HG03575 (cell line): ENCODE data around the gene FLII.
"Not testable (repeated sequence)": the region's sequence is repeated elsewhere in the genome, so short reads cannot be mapped to it uniquely, and the experiment has no call there.

Experiments used
- ATAC-seq: cut with Tn5 transposase; IDR thresholded peaks from one replicate; pipeline ENCODE4 v1.9.1; 2021; ENCODE audit not compliant: unreplicated experiment, insufficient number of reproducible peaks, low FRiP score; ENCODE audit errors: extremely low read depth

FLII gene

DNA sequence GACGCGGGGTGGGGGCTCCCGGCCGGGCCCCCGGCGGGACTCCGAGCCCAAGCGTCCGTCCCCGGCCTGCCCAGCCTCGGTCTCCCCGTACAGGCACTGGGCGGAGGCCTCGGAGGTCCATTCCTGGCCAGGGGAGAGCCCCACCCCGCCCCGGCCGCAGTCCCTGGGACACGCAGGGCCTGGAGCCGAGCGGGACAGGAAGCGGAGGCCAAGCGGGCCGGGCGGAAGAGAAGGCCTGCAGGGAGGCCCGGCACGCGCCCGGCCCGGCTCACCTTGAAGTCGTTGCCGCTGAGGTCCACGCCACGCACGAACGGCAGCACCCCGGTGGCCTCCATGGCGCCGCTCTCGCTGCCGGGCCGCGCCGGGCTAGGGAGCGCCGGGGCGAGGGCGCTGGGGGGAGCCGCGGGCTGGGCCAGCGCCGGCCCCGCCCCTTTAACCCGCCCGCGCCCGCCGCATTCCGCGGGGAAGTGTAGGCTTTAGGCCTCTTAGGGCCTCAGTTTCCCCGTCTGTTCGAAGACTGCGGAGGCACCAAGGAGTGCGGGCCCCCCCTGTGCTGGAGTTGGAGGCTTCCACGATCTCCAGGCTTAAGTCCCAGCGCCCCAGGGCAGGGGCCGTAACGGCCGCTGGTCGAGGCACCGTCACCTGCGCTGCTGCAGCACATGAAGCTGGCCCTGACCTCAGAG lies at the start of gene FLII:
TSS of gene FLII (minus strand) at position 383 of the 683 bp plus-strand sequence. CDS start at position 335, 48 bp downstream.
- no peak for ATAC-seq

DNA sequence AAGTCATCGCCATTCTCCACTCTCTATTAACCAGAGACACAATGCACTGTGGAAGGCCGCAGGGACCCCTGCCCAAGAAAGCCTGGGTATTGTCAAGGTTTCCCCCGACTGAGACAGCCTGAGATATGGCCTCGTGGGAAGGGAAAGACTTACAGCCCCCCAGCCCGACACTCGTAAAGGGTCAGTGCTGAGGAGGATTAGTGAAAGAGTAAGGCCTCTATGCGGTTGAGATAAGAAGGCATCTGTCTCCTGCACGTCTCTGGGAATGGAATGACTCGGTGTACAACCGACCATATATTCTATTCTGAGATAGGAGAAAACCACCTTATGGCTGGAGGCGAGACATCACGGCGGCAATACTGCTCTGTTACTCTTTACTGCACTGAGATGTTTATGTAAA lies 44.7 kb upstream of the FLII start:
- not testable (repeated sequence) for ATAC-seq

GRCh38 chr17:18300725-18301480 lies 42.4 kb upstream of the FLII start:
- no peak for ATAC-seq

DNA sequence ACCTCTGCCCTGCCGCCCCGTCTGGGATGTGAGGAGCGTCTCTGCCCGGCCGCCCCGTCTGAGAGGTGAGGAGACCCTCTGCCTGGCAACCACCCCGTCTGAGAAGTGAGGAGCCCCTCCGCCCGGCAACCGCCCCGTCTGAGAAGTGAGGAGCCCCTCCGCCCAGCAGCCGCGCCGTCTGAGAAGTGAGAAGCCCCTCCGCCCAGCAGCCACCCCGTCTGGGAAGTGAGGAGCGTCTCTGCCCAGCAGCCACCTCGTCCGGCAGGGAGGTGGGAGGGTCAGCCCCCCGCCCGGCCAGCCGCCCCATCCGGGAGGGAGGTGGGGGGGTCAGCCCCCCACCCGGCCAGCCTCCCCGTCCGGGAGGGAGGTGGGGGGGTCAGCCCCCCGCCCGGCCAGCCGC lies 39.5 kb upstream of the FLII start:
- ATAC-seq, result not testable (repeated sequence)

GRCh38 chr17:18291718-18292540 lies 33.4 kb upstream of the FLII start:
- ATAC-seq, result no peak

- no peak for ATAC-seq
Measured at GRCh38 chr17:18285296-18285695, 26.8 kb upstream of the FLII start.

- ATAC-seq, result no peak
Measured at GRCh38 chr17:18281788-18282187, 23.2 kb upstream of the FLII start.

DNA sequence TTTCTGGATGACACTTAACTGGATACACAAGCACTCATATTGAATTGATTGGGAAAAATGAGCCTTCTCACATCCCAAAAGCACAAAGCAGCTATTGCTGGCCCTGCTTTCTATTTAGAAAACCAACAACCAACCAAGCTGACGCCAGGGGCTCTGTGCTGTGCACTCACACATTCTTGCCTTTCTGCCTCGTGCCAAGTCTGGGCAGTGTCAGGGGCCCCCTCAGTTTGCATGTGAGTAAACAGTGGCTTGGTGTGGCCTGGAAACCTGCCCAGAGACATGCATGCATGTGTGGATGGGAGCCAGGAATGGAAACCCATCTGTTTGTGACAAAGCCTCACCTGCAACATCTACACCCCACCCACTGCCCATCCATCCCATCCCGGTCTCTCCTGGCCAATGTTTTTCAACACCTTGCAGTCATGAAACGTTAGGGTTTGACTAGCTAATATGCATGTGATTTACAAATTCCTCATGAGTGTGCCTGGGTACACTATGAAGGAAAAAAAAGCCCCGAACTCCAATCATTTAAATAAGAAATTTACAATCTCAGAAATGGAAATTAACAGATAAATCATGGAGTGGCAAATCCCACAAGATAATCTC lies 22.3 kb upstream of the FLII start:
- ATAC-seq, result no peak

DNA sequence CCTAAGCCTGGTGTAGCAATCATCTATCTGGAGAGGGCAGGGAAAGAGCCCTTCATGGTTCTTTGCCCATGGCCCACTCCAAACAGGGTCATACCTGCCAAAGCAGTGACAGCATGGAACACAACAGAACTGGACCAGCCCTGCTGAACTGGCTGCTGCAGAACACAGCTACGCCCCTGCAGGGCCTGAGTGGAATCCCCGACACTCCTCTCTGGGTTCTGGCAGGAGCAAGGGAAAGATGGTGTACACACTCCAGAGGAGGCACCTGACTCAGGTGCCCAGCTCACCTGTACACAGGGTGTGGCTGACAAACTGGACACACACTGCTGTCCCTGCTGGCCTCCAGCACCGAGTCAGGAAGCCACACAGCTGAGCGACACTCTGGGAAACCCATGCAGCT lies 21.7 kb upstream of the FLII start:
- no peak for ATAC-seq

GRCh38 chr17:18278867-18279266 lies 20.3 kb upstream of the FLII start:
- no peak for ATAC-seq

DNA sequence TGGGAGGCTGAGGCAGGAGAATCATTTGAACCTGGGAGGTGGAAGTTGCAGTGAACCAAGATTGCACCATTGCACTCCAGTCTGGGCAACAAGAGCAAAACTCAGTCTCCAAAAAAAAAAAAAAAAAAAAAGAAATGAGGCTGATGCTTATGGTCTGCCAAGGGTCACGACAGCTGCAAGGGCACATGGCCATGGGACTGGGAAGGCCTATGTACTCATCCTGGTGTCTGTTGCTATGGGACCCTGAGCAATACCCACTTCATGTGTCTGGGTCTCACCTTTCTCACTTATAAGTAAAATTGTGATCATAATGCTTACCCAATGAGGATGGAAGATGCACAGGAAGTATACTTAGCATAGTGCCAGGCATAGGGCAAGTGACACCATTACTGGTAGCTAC lies 18.5 kb upstream of the FLII start:
- no peak for ATAC-seq

DNA sequence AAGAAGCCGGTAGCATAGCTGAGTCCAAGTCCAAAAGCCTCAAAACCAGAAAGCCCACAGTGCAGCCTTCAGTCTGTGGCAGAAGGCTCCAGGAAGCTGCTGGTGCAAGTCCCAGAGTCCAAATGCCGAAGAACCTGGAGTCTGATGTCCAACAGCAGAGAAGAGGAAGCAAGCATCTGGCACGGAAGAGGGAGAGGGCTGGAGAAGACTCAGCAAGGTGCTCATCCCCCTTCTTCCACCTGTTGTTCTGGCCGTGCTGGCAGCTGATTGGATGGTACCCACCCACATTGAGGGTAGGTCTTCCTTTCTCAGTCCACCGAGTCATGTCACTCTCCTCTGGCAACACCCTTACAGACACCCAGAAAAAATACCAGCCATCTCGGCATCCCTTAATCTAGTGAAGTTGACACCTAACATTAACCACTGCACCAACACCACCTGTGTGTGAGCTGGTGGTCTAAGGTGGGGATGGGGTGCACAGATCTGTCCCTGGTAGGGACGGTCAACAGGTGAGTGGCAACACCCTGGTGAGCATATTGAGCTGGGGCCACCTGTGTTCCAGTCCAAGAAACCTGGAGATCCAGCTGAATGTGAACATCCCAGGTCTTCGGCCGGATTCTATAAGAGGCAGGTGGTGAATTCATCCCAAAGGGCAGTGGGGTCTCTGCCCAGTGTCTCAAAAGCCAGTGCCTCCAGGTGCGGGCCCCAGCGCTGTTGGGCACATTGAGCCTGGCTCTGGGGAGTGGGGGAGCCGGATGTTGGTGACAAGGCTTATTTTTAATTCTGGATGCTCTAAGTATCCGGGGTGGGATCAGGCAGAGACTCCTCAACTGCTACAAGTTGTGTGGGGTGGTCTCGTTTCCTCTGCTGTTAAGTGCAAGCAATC lies 11.8 kb upstream of the FLII start:
- no peak for ATAC-seq

GRCh38 chr17:18267927-18268711 lies 9.6 kb upstream of the FLII start:
- no peak for ATAC-seq

DNA sequence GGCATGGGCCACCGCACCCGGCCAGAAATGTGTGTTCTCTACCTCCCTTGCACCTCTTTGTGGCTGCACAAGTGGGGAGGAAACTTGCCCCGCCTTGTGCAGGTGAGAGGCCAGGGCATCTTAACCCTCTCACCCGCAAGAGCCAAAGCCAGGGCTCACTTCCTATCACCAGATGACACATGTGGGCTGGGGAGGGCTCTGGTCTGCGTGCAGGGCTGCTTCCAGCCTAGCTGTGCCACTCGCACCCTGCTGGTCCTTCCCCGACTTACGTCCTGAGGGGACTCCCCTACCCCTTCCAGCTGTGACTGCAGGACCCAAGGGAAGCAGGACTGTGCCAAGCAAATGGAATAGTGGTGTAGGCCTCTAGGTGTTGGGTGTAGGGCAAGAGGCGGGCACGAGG lies 8.8 kb upstream of the FLII start:
- no peak for ATAC-seq

DNA sequence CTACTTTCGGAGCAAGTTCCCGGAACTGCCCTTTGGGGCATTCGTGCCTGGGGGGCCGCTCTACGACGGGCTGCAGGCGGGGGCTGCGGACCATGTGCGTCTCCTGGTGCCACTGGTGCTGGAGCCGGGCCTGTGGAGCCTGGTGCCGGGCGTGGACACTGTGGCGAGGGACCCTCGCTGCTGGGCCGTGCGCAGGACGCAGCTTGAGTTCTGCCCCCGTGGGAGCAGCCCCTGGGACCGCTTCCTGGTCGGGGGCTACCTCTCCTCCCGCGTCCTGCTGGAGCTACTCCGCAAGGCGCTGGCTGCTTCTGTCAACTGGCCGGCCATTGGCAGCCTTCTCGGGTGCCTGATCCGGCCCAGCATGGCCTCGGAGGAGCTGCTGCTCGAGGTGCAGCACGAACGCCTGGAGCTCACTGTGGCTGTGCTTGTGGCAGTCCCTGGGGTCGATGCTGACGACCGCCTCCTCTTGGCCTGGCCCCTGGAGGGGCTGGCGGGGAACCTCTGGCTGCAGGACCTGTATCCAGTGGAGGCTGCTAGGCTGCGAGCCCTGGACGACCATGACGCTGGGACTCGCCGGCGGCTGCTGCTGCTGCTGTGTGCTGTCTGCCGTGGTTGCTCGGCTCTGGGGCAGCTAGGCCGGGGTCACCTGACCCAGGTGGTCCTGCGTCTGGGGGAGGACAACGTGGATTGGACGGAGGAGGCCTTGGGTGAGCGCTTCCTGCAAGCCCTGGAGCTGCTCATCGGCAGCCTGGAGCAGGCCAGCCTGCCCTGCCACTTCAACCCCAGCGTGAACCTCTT lies 5.5 kb upstream of the FLII start:
- no peak for ATAC-seq

- ATAC-seq, result no peak
Measured at GRCh38 chr17:18262641-18263040, 4.1 kb upstream of the FLII start.

DNA sequence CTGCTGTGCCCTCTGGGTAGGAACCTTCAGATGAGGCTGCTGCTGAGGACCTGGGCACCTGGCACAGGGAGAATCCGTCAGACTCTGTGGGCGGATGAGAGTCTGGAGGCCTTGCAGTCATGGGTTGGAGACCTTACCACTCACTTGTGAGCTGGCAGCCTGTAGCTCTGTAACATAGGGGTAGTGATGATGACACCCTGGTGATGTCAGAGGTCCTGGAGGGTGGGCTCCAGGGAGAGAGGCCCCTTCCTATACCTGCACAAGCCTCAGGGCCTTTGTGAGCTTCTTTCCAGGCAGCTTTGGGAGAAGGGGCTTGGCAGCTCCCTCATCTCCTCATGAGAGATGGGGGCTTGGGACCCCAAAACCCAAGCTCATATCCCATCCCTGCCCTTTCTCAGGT lies 3.6 kb upstream of the FLII start:
- ATAC-seq, result no peak
